GM23338 (cell line): ENCODE data around the gene SGSM1.

Experiments used
- CREB1 ChIP-seq: fragments of 250-450 bp; sonication (Bioruptor Pico); IDR thresholded peaks from 2 replicates; pipeline ENCODE4 v1.5.0; 2020; ENCODE audit warnings: low read depth, mild to moderate bottlenecking, moderate library complexity
- EZH2 ChIP-seq: fragments of 200-600 bp; sonication (generic); IDR thresholded peaks from one replicate; pipeline ENCODE4 v1.8.0; 2017; ENCODE audit warnings: antibody characterized with exemption, mild to moderate bottlenecking, low read depth; ENCODE audit not compliant: unreplicated experiment
- EZH2phosphoT487 ChIP-seq: fragments of 200-600 bp; sonication (generic); IDR thresholded peaks from one replicate; pipeline ENCODE4 v1.8.1; 2018; ENCODE audit warnings: antibody characterized with exemption; ENCODE audit not compliant: unreplicated experiment
- JUNB ChIP-seq: IDR thresholded peaks from one replicate; pipeline ENCODE4 v1.6.1; 2016; ENCODE audit warnings: antibody characterized with exemption; ENCODE audit not compliant: unreplicated experiment
- POLR2AphosphoS5 ChIP-seq: IDR thresholded peaks from 2 replicates; pipeline ENCODE4 v1.6.1; 2016; ENCODE audit warnings: antibody characterized with exemption, low read depth
- ZNF331 ChIP-seq: fragments of 250-450 bp; sonication (Bioruptor Pico); IDR thresholded peaks from 2 replicates; pipeline ENCODE4 v1.5.0; 2020; ENCODE audit warnings: low read depth, mild to moderate bottlenecking, moderate library complexity
- TF ChIP-seq, protein P1 (sequence below), 2 experiments: fragments of 200-600 bp in 1 of 2; sonication (generic) in 1 of 2; conservative IDR thresholded peaks; 2 replicates each; pipeline versions ENCODE4 v1.5.1 to v1.6.1; 2016 to 2017; ENCODE audit warnings: antibody characterized with exemption in 2 of 2, low read depth in 2 of 2, mild to moderate bottlenecking in 2 of 2, moderate library complexity in 1 of 2
- TF ChIP-seq, protein P2 (sequence below): IDR thresholded peaks from one replicate; pipeline ENCODE4 v1.6.1; 2018; ENCODE audit warnings: antibody characterized with exemption; ENCODE audit not compliant: unreplicated experiment

GRCh38 chr22:24865508-24865907 lies 59.5 kb downstream of the SGSM1 start:
- TF ChIP-seq, protein P1, sequence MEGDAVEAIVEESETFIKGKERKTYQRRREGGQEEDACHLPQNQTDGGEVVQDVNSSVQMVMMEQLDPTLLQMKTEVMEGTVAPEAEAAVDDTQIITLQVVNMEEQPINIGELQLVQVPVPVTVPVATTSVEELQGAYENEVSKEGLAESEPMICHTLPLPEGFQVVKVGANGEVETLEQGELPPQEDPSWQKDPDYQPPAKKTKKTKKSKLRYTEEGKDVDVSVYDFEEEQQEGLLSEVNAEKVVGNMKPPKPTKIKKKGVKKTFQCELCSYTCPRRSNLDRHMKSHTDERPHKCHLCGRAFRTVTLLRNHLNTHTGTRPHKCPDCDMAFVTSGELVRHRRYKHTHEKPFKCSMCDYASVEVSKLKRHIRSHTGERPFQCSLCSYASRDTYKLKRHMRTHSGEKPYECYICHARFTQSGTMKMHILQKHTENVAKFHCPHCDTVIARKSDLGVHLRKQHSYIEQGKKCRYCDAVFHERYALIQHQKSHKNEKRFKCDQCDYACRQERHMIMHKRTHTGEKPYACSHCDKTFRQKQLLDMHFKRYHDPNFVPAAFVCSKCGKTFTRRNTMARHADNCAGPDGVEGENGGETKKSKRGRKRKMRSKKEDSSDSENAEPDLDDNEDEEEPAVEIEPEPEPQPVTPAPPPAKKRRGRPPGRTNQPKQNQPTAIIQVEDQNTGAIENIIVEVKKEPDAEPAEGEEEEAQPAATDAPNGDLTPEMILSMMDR (conservative IDR thresholded peaks at IDR 0.05; ENCODE audit: low read depth in 2 of 2): no peak
- TF ChIP-seq, protein P2, sequence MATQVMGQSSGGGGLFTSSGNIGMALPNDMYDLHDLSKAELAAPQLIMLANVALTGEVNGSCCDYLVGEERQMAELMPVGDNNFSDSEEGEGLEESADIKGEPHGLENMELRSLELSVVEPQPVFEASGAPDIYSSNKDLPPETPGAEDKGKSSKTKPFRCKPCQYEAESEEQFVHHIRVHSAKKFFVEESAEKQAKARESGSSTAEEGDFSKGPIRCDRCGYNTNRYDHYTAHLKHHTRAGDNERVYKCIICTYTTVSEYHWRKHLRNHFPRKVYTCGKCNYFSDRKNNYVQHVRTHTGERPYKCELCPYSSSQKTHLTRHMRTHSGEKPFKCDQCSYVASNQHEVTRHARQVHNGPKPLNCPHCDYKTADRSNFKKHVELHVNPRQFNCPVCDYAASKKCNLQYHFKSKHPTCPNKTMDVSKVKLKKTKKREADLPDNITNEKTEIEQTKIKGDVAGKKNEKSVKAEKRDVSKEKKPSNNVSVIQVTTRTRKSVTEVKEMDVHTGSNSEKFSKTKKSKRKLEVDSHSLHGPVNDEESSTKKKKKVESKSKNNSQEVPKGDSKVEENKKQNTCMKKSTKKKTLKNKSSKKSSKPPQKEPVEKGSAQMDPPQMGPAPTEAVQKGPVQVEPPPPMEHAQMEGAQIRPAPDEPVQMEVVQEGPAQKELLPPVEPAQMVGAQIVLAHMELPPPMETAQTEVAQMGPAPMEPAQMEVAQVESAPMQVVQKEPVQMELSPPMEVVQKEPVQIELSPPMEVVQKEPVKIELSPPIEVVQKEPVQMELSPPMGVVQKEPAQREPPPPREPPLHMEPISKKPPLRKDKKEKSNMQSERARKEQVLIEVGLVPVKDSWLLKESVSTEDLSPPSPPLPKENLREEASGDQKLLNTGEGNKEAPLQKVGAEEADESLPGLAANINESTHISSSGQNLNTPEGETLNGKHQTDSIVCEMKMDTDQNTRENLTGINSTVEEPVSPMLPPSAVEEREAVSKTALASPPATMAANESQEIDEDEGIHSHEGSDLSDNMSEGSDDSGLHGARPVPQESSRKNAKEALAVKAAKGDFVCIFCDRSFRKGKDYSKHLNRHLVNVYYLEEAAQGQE: no peak
- no peak for TF ChIP-seq EZH2
- TF ChIP-seq POLR2AphosphoS5: no peak
- TF ChIP-seq JUNB: no peak
- TF ChIP-seq EZH2phosphoT487: no peak
- no peak for TF ChIP-seq ZNF331
- no peak for TF ChIP-seq CREB1 (CRISPR knock-in tag)
